Activated CD8-positive, alpha-beta memory T cell treated with anti-CD3 and anti-CD28 coated beads, Interleukin-2, amount 50 U/mL, for 48 hours (primary cell): ENCODE measurements around the gene FADS2.

Experiments
- DNase-seq: peaks from one replicate; pipeline ENCODE4 v3.0.0-alpha.2; 2020

FADS2 gene

DNA sequence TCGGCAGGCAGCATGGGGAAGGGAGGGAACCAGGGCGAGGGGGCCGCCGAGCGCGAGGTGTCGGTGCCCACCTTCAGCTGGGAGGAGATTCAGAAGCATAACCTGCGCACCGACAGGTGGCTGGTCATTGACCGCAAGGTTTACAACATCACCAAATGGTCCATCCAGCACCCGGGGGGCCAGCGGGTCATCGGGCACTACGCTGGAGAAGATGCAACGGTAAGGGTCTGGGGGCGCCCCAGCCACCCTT, 204 bp downstream of the FADS2 start:
- DNase-seq: no peak

DNA sequence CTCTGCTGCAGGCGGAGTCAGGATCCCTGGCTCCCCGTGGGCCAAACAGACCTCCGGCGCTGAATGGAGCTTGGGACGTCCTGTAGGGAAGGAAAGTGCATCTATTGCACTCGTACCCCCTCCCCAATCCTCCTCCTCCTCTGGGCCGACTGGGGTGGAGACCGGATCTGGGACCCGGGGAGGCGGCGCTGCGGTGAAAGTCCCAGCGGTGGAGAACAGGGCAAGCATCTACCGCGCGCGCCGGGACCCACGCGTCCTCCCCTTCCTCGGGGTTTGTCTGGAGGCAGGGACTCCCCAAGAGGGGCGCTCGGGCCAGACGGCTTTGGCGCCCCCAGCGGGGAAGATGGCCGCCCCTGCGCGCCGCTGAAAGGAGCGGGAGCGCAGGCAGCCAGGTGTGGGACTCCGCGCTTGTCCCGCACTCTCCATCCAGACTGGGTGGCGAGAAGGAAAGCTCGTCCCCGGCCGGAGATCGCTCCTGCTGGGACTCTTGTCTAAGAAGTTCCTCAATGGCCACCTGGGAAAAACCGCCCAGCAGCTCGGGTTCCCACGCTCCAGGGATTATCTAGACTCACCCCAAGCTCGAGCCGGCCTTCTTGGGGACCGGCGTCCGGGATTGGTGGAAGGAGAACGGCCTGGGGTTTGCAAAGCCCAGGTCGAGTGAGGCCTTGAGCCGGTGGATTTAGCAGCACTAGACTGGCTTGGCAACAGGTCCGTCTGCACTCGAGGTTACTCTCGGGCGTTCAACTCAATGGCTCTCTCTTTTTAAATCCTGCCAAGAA, 718 bp downstream of the FADS2 start:
- peak; percentile 79 for DNase-seq

DNA sequence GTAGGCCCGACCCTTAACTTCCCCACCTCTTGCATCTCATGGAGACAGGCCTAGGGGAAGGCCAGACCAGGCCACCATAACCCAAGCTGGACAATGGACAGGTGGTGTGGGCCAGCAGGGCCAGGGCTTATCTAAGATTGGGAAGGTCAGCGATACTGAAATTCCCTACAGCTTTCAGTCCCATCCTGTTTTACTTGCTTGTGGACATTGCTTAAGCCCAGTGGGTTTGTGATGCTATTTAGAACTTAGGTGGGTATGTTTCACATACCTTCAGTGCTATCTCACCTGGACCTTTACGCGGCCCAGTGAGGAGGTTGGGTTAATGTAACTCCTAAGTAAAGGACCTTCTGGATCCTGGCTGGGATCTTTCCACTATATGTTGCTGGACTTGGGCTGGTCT, 1.7 kb downstream of the FADS2 start:
- no peak for DNase-seq

DNA sequence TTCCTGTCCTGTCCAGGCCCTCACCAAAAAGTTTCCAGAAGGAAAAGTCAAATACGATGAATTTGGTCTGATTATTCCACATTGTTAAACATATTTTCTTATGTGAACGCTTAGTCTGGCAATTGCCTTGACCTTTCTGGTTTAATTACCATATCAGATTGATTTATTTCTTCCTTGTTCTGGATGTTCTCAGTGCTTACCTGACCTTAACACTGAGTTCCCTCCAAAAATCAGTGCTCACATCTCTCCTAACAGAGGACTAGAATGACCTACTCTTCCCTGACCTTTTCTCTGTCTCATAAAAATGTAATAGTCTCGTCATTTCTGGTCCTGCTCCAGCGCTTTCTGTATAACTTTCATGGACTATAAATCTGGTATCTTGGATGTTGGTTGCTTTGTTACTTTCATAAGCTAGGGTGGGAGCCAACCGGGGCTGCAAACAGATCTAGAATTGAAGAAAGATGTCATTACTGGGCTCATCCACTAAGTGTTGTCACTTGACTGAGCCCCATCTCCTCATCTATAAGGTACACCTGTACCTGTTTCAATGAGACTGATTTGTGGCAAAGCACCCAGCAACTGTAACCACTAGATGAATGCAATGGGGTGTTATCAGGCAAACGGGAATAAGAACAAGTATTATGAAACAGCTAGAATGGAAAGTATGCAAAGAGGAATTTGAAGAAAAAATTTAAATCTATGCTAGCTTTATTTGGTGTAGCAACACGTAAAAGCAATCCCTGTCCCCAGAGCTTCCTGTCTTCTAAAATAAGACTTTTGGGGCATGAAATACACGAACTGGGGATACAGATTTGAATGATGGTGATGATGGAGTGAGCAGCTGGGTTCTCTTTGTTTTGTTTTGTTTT, 2.4 kb downstream of the FADS2 start:
- DNase-seq: no peak

DNA sequence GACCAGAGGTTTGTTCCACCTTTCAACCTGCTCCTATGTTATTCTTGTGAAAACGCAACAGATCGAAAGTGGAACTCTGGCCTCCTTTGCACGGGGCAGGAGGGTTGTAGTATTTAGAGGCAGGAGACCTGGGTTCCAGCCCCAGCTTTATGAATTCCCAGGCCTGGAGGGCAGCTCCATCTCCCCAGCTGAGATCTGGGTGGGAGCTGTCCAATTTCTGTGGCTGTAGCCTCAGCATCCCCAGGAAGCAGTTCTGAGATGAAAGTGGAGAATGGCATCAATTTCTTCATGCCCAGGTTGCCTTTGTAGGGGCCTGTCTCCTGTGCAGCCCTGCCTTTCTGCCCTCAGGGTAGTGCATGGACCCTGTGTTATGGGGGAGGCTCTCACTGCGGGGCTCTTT, 4.1 kb downstream of the FADS2 start:
- DNase-seq: no peak

DNA sequence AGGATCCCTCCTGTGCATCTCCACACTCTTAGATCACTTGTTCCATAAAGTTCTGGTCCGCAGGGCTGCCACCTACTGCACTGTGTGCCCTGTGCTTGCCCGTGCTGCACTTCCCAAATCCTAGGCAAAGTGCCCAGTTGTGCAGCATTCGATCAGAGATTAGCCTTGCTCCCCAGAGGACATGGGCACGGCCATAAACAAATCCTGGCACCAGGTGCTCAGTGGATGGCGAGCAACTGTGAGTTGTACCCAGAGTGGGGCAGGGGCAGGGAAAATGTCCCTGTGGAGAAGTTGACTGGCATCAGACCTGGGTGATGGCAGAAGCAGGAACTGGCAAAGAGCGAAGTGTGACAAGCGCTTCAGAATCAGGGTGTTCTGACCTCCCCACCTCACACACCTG, 4.7 kb downstream of the FADS2 start:
- DNase-seq: no peak

DNA sequence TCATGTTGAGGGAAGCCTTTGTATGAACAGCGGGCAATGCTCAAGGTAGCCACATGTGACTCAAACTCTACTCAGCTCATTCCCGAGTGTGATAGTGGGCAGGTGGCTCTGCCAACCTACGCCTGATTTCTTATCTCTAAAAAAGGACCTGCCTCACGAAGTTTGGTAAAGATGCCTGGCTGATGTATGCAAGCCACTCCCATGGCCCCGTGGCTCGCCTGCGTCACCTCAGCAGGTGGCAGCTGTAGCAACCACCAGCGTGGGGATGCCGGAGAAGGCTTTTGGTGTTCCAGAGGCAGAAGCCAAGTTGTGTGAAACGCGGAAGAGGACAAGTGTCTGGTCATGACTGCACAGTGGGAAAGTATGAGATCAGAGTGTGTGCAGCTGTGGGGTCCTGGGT, 5.4 kb downstream of the FADS2 start:
- DNase-seq: no peak

DNA sequence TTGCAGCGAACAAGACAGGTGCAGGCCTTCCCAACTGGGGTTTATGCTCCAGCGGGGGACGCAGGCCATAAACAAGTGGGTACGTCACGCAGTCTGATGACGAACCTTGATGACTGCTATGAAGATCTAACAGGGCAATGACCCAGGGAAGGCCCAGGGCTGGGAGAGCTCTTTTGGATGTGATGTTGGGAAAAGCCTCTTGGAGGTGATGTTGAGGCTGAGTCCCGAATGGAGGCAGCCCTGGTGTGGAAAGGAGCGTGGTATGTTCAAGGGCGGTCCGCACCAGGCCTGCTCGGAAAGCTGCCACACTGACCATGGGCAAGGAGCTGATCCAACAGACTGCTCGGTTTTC, 5.8 kb downstream of the FADS2 start:
- no peak for DNase-seq

DNA sequence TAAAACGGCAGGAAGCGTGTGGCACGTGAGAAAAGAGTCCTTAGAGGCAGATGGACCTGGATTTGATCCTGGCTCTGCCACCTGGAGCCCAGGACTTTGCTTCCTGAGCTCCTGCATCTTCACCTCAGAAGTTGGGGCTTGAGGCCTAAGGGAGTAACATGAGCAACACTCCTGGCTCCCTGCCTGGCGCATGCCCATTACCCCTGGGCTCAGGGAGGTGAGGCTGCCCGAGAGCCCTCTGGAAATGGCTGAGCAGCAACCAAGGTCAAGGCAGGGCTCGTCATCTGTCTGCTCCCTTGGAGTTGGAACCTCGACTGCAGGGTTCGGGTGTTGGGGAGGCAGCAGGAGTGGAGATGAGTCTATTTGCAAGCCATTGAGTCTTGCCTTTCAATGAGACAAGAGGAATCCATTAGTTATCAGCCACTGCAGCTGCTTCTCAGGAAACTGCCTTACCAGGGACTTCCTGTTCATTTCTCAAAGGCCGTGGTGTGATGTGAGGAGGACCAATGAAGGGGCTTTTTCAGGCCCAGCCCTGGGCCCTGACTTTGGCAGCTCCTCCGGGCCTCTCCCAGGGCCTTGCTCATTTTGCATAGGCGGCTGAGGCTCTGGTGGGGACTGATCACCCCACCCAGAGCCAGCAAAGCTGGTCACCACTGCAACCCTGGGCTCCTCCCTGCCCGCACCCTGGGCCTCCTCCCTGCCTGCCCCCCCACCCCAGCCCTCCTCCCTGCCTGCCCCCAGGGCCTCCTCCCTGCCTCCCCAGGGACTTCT, 6.4 kb downstream of the FADS2 start:
- DNase-seq: peak; percentile 77

DNA sequence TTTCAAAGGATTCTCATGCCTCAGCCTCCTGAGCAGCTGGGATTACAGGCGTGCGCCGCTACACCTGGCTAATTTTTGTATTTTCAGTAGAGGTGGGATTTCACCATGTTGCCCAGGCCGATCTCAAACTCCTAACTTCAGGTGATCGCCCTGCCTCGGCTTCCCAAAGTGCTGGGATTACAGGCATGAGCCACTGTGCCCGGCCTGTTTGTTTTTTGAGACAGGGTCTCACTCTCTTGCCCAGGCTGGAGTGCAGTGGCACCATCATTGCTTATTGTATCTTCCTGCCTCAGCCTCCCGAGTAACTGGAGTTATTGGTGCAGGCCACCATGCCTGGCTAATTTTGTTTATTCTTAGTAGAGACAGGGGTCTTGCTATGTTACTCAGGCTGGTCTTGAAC, 8.1 kb downstream of the FADS2 start:
- no peak for DNase-seq

DNA sequence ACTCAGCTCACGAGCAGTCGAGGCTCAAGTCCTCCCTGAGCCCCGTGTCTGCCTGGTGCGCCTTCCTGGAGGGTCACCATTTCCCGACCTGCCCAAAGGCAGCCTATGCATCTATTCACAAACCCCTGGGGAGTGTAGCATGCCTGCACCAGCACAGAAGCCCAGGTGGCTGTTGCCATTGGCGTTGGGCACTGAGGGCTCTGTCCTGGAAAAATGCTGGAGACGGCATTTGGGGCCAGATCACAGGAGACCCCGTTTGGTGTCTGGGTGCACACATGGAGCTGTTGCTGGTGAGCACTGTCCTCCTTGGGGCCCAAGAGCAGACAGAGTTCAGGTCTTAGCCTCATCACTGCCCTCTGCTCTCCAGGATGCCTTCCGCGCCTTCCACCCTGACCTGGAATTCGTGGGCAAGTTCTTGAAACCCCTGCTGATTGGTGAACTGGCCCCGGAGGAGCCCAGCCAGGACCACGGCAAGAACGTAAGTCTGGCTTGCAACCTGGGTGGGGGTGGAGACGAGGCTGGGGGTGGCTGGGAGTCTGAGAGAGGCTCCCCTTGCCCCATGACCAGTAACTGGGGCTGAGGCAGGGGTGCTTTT, 9.4 kb downstream of the FADS2 start:
- no peak for DNase-seq

DNA sequence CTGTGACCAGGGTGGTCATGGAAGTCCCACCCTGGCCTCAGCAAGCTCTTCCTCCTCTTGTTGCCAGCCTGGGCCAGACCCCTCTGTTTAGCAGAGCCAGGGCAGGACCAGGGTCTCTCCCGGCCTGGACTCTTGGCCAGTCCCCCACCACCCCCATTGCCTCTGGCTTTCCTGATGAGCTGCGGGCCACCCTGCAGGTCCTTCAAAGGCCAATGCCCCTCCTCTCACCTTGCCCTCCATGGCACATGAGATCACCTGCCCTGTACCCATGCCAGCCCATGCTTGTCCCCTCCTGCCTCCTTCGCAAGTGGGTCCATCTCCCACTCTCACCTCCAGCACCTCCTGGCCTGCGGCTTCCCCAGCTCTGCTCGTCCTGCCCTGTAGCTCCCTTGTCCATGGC, 10.4 kb downstream of the FADS2 start:
- DNase-seq: no peak

DNA sequence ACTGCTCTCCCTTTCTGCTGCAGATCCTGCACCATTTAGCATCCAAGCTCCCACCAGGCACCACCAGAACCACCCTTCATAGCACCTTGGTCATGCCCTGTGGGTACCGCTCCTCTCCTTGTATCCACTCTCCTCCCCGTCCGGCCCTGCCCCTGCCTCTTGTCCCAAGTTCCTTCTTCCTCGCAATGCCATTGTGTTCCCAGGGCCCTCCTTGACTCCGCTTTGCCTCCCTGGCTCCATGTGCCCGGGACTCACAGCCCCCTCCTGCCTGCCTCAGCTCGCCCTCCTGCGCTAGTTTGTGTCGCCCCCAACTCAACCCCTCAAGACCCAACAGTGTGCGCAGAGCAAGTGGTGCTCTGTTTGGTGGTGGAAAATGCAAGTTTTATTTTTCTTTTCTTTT, 10.8 kb downstream of the FADS2 start:
- DNase-seq: no peak

DNA sequence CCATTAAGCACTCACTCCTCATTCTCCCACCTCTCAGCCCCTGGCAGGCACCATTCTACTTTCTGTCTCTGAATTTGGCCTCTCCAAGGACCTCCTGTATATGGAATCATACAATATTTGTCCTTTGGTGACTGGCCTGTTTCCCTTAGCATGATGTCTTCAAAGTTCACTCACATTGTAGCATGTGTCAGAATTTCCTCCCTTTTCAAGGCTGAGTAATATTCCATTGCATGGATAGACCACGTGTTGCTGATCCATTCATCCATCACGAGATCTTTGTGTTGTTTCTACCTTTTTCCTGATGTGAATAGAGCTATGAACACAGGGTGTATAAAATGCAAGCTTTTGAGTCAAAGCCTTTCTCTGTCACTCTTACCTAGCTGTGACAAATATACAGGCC, 11.6 kb downstream of the FADS2 start:
- no peak for DNase-seq

DNA sequence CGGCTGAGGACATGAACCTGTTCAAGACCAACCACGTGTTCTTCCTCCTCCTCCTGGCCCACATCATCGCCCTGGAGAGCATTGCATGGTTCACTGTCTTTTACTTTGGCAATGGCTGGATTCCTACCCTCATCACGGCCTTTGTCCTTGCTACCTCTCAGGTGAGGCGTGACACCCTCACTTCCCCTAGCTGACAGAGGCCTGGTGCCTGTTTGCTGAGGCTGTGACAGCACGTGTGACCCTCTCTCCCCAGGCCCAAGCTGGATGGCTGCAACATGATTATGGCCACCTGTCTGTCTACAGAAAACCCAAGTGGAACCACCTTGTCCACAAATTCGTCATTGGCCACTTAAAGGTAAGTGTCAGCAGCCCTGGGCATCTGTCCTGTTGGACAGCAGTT, 12.3 kb downstream of the FADS2 start:
- DNase-seq: no peak

DNA sequence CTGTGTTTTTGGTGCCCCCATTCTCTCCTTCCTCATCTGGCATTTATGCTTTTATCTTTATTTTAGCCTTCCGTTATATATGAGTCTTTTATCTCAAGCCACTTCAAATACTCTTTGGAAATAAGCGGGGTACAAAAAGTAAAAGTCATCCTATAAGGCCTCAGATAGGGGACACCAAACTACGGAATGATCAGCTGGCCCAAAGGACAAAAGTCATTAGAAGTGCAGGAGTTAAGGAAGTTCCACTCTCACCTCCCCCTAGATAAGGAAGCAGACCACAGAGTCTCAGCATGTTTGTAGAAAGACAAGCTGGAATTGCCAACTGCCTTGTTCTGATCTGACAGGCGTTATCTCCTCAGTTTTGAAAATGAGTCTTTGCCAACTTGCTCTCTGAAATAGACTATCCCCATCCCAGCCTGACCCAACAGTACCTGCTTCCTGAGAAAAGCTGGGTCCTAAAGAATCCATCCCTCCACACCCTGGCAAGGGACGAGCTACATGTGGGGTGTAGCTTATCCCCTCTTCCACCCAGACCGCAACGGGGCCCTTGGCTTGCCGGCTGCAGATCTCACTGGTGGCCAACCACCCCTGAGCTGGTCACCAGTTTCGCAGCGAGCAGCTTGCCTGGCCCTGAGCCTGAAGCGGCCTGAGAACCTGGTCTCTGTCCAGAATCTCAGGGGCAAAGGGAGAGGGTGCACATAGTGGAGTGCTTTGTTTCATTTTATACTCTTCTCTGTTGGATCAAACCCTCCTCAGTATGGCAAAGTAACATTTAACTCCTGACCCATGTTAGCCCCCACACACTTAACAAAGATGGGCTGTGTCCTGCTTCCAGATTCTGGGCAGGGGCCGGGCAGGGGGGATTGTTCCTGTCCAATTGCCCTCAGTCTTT, 13.8 kb downstream of the FADS2 start:
- DNase-seq: no peak

DNA sequence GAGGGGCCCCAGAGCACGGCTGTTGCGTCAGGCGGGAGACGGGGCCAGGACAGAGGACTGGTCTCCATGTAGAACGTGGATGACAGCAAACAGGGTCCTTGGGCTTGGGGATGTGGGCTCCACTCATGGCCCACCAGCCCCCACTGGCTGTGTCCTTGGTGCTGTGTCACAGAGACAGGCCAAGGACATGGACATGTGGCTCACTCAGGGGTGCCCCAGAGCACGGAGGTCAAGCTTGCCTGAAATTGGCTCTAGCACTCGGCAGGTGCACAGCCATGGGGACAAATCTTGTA, 14.4 kb downstream of the FADS2 start:
- DNase-seq: no peak

DNA sequence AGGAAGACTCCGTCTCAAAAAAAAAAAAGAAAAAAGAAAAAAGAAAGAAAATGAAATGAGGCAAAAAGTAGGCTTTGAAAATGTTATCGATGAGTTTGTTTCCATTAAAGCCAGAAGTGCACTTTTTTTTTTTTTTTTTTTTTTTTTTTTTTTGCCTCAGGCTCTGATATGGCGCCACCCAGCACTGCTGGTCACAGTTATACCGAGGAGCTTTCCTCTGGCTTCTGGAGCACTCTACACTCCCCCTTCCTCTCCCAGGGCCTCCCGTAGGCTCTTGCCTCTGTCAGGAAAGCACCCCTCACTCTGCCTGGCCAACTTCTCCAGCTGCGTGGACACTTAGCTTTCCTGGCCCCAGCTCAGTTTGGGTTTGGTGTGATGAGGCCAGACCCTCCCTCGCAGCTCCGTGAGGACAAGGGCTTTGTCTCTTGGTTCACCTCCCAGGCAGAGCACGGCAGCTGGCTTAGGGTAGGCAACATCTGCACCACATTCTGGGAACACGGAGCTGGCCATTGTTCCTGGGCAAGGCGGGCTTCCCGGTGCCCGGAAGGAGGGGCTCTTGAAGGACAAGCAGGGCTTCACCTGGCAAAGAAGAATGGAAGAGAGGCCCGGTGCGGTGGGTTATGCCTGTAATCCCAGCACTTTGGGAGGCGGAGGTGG, 16.9 kb downstream of the FADS2 start:
- DNase-seq: no peak

DNA sequence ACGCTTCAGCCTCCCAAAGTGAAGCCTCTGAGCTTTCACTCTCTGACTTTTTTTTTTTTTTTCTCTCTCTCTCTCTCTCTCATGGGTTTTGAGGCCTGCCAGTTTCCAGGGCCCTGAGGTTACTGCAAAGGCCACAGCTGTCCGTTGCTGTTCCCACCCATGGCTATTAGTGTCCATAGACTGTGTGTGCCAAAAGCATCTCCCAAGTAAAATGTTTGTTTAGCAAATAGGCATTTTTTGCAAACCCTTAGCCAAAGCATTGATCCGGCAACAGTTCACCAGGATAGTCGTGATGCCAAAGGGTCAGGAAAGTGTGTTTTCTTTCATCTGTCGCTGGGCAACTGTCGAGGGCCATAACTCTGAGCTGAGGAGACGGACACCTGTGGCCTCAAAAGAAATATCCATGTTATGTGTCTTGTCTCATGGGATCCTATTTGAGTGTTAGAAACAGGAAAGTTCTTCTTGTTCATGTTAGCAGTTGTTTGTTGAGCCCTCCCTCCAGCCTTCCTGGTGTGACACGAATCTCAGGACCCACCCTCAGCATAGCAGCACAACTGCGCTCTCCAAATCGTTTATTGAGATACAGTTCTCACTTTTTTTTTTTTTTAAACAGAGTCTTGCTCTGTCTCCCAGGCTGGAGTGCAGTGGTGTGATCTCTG, 18.4 kb downstream of the FADS2 start:
- DNase-seq: no peak

DNA sequence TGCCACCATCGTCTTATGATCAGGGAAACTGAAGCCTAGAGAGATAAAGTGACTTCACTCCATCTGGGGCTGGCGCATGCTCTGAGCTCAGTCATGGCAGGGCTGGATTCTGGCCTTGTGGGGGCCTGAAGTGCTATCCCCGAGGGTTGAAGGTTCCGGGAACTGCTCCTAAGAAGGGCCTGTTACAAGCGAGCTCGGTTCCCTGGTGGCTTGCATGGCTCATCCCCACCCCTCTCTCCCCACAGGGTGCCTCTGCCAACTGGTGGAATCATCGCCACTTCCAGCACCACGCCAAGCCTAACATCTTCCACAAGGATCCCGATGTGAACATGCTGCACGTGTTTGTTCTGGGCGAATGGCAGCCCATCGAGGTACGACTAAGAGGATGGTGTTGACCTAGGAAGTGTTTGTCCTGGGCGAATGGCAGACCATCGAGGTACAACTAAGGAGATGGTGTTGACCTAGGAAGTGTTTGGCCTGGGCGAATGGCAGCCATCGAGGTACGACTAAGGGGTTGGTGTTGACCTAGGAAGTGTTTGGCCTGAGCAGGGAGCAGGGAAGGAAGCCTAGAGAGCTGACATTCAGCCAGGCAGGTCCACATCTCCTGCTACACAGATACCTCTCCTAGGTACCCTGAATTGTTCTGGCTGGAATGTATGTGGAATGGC, 19.9 kb downstream of the FADS2 start:
- no peak for DNase-seq

DNA sequence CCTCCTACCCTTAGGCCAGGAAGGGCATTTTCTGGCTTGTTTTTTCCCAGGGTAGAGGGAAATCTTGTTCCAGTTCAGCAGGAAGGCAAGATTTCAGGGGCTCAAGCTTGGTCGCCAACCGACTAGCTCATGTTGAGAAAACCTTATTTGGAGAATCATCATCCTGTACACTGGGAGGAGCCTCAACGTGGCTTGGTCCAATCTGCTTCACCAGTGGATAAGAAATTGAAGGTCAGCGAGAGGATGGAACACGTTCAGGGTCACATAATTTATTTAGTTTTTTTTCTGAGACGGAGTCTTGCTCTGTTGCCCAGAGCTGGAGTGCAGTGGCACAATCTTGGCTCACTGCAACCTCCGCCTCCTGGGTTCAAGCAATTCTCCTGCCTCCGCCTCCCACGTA, 20.5 kb downstream of the FADS2 start:
- no peak for DNase-seq
